GM21367 (cell line): ENCODE results near the gene LRFN3.
A peak's percentile ranks its signal among the peaks of the same experiment; 100 is the strongest.
"Not testable (repeated sequence)": the region's sequence is repeated elsewhere in the genome, so short reads cannot be mapped to it uniquely, and the experiment has no call there.

Experiments
- ATAC-seq: cut with Tn5 transposase; IDR thresholded peaks from one replicate; pipeline ENCODE4 v1.9.1; 2021; ENCODE audit not compliant: unreplicated experiment

LRFN3 gene

DNA sequence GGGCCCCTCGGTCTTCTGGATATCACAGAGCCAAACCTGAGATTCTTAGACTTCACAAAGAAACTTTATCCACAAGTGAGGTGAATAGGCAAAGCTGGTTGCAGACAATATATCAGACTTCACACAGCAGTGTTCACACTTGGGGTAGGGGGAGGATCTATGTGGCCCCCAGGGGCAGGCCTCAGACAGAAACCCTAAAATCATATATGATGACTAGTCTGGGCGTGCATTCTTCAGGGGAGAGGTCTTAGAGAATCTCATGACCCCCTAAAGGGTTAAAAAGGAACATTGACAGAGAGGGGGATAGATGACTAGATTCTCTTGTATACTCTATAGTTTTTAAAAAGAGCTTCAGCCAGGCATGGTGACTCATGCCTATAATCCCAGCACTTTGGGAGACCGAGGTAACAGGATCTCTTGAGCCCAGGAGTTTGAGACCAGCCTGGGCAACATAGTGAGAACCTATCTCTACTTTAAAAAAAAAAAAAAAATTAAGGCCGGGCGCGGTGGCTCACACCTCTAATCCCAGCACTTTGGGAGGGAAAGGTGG is 30.9 kb upstream of the LRFN3 start:
- no peak for ATAC-seq

DNA sequence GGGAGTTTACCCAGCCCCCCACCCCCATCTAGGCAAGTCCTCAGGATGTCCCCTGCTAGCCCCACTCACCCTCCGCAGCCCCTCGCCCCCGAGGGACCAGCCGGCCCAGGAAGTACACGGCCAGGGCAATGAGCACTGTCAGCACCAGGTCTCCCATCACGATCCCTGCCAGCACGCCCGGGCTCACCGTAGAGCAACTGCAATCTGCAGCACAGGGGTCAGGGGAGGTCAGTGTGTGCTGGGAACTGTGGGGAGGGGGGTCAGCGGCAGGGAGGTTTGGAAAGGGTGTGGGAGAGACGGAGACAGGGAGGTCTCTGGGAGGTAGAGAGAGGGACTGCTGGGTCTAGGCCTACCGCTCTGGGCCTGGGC is 28.8 kb upstream of the LRFN3 start:
- ATAC-seq, result no peak

DNA sequence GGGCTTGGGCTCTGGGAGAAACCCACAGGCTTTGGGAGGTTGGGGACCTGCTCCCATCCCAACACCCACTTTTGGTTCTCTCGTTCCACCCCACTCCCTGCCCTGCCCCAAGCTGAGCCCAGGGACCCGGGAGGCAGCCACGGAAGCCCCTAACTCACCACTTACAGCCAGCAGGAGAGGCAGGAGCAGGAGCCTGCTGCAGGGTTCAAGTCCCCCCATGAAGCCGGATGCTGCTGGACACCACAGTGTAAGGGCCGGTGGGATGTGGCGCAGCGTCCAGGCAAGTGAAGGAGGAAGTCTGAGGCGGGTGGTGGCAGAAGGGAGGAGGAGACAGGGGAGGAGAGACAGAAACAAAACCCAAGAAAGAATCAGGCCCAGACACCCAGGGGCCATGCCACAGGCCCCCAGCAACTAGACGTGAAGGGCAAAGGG is 28.1 kb upstream of the LRFN3 start, which contains the start of gene TYROBP:
TSS of gene TYROBP (minus strand) at position 286 of the 432 bp plus-strand sequence. CDS start at position 219, 67 bp downstream.
- no peak for ATAC-seq

DNA sequence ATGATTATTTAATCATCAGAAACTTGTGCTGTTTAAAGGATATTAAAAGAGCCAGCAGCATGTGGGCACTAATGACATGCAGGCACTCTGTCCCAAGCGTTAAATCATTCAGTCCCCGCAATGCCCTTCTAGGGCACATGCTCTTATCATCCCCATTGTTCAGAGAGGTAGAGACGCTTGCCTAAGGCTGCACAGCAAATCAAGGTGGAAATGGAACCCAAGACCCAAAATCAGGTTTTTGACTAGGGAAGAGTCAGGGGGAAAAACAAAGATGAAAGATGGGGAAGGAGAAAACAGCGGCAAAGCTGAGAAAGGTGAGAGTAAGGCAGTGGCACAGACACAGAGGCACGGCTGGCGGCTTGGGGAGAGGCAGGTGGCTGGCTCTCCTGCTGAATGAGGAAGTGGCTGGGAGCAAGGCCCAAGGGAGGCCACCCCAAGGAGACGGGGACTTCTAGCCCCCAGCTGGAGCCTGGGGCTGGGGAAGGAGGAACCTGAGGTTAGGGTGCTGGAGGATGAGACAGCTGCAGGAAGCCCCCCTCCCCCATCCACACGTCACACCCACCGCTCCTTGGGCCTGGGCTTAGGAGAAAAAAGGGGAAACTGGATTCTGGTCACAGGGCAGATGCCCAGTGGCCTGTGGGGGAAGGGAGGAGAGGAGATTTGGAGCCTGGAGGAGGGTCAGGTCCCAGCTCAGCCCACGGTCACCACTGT is 27.0 kb upstream of the LRFN3 start:
- no peak for ATAC-seq

DNA sequence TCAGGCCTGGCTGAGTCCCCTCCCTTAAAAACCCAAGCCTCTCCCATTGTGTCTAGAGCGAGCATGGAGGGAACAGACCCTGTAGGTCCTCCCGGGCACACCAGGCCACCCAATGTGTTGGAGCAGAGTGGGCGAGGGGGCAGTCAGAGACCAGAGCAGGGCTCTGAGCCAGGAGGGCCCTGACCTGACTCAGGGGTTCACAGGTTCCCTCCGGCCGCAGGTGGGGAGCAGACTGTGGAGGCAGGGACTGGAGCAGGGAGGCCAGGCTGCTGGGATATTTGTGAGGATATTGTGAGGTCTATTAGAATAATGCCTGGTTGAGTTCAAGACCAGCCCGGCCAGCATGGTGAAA is 26.5 kb upstream of the LRFN3 start:
- no peak for ATAC-seq

DNA sequence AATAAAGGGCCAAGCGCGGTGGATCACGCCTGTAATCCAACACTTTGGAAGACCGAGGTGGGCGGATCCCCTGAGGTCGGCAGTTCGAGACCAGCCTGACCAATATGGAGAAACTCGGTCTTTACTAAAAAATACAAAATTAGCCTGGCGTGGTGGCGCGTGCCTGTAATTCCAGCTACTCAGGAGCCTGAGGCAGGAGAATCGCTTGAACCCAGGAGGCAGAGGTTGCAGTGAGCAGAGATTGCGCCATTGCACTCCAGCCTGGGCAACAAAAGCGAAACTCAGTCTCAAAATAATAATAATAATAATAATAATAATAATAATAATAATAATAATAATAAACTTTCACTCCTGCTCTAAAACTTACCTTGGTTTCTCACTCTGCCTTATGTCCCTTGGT is 25.8 kb upstream of the LRFN3 start:
- not testable (repeated sequence) for ATAC-seq

DNA sequence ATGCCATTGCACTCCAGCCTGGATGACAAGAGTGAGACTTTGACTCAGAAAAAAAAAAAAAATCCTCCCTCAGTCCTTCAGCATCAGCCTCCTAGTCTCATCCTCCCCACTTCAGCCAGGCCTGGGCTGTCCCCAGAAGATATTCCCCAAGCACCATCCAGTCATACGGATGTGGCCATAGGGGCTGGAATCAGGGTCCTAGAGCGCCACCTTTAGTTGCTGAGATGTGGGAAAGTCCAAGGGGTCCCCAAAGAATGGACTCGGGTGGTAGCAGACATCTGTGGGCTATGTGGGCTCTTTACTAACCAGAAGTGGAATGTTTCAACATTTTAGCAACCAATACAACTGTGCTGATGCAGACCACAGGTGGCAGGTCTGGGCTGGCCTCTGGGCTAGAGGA is 25.0 kb upstream of the LRFN3 start:
- ATAC-seq, result no peak

DNA sequence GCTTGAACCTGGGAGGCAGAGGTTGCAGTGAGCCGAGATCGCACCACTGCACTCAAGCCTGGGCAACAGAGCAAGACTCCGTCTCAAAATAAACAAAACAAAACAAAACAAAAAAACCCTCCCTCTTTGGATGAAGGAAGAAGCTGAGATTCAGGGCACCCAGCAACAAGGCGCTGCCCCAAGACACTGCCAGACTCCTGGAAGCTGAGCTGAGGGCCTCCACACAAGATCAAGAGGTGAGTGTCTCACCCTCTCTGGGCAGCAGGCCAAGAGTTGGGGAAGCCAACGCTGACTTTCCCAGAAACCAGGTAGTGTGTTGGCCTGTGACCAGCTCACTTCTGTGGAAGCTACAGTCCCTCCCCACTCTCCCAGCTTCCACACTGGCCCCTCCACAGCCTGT is 24.4 kb upstream of the LRFN3 start:
- ATAC-seq, result no peak

DNA sequence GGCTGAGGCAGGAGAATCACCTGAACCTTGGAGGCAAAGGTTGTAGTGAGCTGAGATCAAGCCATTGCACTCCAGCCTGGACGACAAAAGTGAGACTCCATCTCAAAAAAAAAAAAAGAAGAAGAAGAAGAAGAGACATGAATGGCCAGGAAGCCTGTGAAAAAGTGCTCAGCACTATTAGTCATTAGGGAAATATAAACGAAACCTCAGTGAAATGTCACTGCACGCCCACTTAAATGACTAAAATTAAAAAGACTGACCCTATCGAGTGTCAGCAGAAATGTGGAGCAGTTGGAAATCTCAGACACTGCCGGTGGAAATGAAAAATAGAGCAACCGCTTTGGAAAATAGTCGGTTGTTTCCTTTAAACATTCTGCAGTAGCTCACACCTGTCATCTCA is 22.6 kb upstream of the LRFN3 start:
- ATAC-seq, result no peak

DNA sequence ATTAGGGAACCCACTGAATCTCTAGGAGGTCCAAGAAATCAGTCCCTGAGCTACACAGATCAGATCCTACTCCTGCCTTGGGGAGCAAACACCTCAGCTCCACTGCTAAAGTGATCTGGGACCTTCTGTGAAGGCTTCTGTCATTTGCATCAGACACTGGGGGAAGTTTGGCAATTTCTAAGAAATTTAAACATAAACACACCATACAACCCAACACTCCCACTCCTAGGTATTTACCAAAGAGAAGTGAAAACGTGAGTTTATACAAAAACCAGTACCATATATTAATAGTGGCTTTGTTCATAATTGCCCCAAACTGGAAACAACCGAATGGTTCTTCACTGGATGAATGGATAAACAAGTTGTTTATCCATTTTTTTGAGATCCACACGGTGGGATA is 20.7 kb upstream of the LRFN3 start:
- ATAC-seq, result no peak

DNA sequence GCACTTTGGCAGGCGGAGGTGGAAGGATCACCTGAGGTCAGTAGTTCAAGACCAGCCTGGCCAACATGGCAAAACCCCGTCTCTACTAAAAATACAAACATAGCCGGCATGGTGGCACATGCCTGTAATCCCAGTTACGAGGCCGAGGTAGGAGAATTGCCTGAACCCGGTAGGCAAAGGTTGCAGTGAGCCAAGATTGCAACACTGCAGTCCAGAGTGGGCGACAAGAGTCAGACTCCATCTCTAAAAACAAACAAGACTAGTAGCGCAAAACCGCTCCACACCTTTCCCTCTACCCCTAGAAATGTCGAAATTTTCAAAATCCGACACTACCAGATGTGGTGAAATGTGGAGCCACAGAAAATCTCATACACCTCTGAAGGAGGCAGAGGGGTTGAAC is 16.9 kb upstream of the LRFN3 start:
- no peak for ATAC-seq

DNA sequence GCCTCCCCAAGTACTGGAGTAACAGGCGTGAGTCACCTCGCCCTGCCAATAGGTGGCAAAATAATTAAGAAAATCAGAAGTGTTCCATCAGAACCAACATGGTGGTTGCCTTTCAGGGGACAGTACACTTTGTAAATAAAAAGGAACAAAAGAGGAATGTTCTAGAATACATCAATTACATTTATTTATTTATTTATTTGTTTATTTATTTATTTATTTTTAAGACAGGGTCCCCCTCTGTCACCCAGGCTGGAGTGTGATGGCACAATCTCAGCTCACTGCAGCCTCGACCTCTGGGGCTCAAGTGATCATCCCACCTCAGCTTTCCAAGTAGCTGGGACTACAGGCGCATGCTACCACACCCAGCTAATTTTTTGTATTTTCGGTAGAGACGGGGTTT is 15.2 kb upstream of the LRFN3 start:
- no peak for ATAC-seq

DNA sequence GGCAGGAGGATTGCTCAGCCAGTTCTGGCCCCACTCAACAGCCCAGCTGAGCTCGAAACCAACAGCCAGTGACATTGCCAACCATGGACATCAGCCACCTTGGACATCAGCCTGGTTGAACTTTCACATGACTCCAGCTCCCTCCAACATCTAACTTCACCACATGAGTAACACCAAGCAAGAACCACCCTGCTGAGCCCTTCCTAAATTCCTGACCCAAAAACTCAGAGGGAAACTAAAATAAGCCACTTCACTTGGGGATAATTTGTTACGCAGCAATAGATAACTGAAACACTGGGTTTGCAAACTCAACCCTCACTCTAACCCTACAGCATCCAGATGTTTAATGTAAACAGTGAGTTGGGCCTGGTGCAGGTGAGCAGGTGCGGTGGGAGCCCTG is 10.7 kb upstream of the LRFN3 start:
- ATAC-seq, result no peak

DNA sequence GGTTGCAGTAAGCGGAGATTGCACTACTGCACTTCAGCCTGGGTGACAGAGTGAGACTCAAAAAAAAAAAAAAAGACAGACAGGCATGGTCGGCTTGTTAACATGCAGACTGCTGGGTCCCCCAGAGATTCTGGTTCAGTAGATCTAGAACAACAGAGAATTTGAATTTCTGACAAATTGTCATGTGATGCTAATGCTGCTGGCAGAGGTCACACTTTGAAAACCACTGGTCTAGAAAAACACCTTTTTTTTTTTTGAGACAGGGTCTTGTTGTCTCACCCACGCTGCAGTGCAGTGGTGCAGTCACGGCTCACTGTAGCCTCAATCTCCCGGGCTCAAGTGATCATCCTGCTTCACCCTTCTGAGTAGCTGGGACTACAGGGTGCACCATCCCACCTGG is 7.7 kb upstream of the LRFN3 start:
- ATAC-seq, result no peak

DNA sequence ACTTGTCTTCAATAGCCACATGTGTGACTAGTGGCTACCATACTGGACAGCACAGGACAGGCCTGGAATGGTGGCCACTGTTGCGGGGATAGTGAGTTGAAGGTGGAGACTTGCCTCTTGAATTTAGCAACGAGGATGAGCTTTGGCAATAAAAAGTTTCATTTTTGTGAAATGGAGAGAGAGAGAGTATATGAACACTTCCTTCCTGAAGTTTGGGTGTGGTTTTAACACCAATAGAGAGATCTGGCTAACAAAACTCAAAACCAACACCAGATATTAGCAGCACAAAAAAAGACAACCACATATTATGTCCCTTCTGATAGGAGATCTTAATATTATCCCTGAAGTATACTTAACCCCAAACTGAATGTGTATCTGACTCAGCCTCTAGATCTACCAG is 6.3 kb upstream of the LRFN3 start:
- ATAC-seq, result no peak

DNA sequence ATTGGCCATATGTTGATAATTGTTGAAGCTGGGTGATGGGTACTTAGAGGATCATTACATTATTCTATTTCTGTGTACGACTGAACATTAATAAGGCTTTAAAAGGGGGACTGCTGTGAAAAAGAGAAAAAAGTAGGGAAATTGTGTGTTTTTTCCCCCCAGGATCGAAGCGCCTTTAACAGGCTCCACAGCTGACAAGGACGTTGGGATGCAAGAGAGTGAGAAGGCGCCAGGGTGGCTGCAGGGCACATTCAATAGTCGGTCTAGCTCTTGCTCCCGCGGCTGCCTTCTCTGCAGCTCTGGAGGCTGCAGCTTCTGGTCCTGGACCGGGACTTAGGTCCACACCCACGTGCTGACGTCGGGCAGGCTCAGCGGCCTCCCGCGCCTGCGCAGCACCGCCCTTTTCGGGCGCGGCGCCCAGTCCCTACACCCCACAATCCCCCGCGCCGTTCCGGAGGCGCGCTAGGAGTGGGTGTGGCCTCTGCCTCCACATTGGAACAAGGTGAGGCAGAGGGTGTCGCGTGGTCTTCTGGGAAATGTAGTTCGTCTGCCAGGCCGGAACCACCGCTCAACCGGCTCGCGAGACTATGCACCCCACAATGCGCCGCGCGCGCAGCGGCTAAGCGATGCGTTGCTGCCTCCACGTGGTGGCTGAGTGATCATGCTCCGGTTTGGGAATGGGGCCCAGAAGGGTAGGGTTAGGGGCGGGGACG is 4.9 kb upstream of the LRFN3 start:
- peak; percentile 88 for ATAC-seq

DNA sequence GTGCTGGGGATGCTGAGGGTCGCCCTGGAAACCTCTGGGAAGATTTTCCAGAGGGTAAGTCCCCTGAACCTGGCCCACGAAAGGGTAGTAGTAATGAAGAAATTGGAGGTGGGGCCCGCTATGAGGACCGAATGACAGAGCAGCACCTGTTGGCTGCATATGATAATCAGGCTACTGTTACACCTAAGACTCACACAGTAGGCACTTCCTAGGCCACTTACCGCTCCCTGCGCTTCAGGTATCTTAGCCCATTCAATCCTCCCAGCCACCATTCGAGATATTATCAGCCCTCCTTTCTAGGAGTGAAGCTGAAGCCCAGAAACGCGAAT is 4.3 kb upstream of the LRFN3 start:
- ATAC-seq, result peak; percentile 1

DNA sequence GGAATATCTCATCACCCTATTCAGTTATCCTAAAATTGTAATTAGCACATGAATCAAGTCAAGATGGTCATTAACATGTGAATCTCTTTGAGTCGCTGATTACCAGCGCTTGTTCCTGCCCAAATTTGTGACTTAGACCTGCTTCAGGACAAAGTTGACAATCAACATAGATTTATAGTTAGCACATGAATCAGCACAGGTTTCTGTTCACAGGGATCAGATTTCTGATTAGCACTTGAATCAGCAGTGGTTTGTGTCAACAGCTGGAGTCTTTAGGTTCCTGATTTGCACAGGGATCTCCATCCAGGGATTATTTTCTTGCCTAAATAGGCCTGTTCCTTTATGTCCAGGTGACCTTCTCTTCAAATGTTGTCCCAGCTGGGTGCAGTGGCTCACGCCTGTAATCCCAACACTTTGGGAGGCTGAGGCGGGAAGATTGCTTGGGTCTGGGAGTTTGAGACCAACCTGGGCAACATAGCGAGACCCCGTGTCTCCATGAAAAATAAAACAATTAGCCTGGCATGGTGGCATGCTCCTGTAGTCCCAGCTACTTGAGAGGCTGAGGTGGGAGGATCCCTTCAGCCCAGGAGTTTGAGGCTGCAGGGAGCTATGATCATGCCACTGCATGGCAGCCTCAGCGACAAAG is 3.8 kb upstream of the LRFN3 start:
- ATAC-seq, result no peak

DNA sequence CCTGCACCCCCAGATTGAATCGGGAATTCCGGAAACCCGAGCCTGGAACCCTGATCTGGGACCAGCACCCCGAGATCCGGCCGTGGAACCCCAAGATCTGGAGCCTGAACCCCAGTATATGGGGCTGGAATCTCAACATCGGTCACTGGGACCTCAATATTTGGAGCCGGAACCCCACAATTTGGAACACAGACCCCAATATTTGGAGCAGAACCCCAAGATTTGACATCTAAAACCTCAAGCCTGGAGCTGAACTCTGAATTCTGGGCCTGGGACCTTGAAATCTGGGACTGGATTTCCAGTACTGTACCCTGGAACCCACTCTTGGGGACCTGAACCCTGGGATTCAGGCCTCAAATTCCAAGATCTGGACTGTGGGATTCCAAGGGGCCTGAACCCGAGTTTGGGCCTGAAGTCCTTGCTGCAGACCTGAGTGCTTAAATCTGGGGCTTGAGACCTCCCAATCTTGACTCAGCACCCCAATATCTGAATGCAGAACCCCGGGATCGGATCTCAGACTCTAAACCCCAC is 629 bp downstream of the LRFN3 start:
- ATAC-seq, result no peak

DNA sequence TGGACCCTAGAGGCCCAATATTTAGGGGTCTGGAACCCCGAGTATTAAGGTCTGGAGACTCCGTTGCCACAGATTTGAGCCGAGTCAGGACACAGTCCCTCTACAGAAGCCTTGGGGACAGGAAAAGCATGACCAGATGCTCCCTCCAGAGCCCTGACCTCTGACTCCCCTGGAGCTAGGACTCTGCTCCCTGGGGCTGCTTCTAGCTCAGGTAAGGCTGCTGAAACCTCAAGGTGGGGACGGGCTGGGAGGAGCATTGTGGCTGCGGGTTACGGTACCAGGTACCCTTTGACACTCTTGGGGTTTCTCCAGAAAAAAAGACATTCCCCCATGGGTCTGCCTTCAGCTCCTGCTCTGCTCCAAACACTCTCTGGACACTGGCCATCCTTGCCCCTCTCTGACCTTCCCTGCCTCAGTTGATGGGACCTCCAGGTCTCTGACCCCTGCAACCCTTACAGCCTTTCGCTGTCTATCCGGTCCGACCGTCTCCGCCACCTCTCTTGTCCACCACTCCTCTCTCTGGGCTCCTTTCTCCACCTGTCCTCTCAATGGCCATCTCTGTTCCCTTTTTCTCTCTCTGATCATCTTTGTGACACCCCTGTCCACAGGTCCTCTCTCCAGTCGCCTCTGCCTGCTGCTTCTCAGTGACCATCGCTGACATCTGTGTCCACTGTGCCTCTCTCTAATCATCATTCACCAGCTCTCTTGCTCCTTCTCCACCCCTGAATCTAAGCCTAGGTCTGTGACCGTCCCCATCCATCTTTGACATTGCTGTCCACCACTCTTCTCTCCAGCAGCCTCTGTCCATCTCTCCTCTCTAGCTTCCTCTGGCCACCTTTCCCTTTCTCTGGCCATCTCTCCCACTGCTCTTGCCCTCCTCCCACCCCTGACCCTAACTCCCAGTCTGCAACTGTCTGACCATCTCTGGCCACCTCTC is 1.4 kb downstream of the LRFN3 start:
- no peak for ATAC-seq
